H7 (cell line): ENCODE results near the gene FGF8. TPM values are rescaled to one million over a fixed set of nuclear protein-coding genes. Genes with fewer than 3 reads are reported as not detected.
"Not testable (repeated sequence)": the region's sequence is repeated elsewhere in the genome, so short reads cannot be mapped to it uniquely, and the experiment has no call there.

Source experiments
- DNase-seq: peaks from one replicate; pipeline ENCODE4 v3.0.0; 2012
- H3K27me3 ChIP-seq: 2 replicates; pipeline ENCODE4 v1.6.0; 2011; ENCODE audit warnings: mild to moderate bottlenecking, low read length; ENCODE audit not compliant: control insufficient read depth, insufficient read depth
- H3K36me3 ChIP-seq: replicated peaks from 2 replicates; pipeline ENCODE4 v1.5.1; 2011; ENCODE audit warnings: low read length; ENCODE audit not compliant: control insufficient read depth, insufficient read depth
- H3K4me3 ChIP-seq: 2 replicates; pipeline ENCODE4 v1.5.1; 2011; ENCODE audit warnings: low read depth, mild to moderate bottlenecking, control low read depth, low read length, moderate library complexity; ENCODE audit not compliant: insufficient read depth
- total RNA-seq: library from RNA; depleted of rRNA; stranded (reverse); fragments of >200 nt; shearing (Covaris generic); gene quantifications from 2 replicates; pipeline ENCODE4 v1.2.3, GENCODE V29; 2014

Gene FGF8
- total RNA-seq, 1 experiment from 2014 or later: 59.8 TPM

GRCh38 chr10:101789686-101790085, 13.8 kb upstream of the FGF8 start:
- Histone ChIP-seq H3K36me3 (peaks cover 28% of the 10 kb centered on the region), H3K27me3 (no peaks in the 10 kb centered on the region), H3K4me3 (no peak overlapping the region)
- no peak for DNase-seq

DNA sequence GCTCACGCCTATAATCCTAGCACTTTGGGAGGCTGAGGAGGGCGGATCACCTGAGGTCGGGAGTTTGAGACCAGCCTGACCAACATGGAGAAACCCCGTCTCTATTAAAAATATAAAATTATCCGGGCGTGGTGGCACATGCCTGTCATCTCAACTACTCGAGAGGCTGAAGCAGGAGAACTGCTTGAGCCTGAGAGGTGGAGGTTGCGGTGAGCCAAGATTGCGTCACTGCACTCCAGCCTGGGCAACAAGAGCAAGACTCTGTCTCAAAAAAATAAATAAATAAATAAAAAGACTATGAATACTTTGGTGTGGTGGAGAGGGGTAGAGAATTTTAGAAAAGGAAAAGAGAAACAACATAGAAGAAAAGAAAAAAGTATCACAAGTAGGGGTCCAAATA, 13.3 kb upstream of the FGF8 start:
- not testable (repeated sequence) for DNase-seq, H3K4me3 ChIP-seq, H3K27me3 ChIP-seq
- peaks cover 27% of the 10 kb centered on the region for H3K36me3 ChIP-seq

DNA sequence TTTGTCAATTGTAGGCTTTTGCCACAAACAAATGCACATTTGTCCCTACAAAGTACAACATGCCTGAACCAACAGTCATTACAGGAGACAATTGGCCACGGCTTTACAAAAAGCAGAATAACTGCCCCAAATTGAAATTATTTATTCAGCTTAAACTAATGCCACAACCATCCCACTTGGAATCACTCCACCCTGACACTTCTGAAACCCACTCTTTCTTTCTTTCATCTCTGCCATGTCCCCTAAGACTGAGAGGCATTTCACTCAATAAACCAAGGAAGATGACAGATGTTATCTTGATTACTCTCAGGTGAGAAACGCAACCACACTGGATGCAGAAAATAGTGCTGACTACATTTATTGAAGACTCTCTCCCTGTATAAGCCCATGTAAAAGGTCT, 9.9 kb upstream of the FGF8 start:
- Histone ChIP-seq H3K36me3 (peaks cover 12% of the 10 kb centered on the region), H3K27me3 (no peaks in the 10 kb centered on the region), H3K4me3 (no peak overlapping the region)
- no peak for DNase-seq

- peaks cover 12% of the 10 kb centered on the region for H3K36me3 ChIP-seq
- H3K27me3 ChIP-seq: no peaks in the 10 kb centered on the region
- DNase-seq: no peak
- H3K4me3 ChIP-seq: no peak overlapping the region
Observed at GRCh38 chr10:101784558-101784957, 8.6 kb upstream of the FGF8 start.

GRCh38 chr10:101783736-101784118, 7.8 kb upstream of the FGF8 start:
- peak; percentile 65 for DNase-seq
- Histone ChIP-seq H3K4me3 (peak overlapping the region; percentile 71), H3K36me3 (peaks cover 12% of the 10 kb centered on the region)

DNA sequence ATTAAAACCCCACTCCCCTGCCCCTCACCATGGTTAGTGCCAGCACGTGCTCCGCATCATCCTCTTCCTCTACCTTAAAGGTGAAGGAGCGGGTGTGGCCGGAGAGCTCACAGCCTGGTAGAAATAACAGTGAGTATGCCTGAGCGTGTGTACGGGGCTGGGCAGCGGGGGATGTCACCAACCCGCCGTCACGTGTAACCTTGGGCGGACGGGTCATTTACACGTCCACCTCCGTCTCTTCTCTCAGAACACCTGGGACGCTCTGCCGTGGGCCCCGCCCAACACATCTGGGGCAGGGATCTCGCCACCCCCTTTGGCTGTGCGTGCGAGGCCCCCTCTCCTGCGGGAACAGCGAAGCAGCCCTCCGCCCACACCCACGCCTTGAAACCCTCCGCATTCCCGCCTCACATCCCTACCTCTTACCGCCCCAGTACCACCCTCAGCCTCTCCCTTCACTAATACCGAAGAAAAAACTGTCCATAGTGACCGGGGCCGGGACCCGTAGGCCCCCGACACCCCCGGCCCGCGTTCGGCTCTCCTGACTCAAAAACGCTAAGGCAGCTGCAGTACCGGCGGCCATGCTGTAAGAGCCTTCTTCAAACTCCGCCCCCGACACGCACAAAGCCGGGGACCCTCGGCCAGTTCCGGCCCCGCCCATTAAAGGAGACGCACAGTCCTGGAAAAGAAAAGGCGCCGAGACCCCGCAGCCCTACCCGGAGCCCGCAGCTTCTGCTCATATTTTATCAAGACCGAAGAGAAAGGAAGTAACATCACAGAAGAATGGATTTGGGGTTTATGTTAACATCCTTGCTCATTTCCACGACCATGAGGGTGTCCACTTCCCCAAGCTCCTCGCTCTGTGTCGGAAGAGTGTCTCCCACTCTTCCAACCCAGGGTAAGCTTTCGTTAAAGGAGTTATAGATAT, 7.2 kb upstream of the FGF8 start, which contains the start of gene NPM3:
Gene NPM3, minus strand, starts transcription at position 636 of the 925 bp plus-strand sequence. Its CDS starts 56 bp downstream, at position 580.
- peak; percentile 96 for DNase-seq
- peak within 1 kb of the TSS; percentile 71 for H3K4me3 ChIP-seq
- peaks cover 12% of the 10 kb centered on the region for H3K36me3 ChIP-seq
- H3K27me3 ChIP-seq: no peaks in the 10 kb centered on the region

More at GRCh38 chr10:101783736-101784118, 7.8 kb upstream of the FGF8 start:
- no peaks in the 10 kb centered on the region for H3K27me3 ChIP-seq

DNA sequence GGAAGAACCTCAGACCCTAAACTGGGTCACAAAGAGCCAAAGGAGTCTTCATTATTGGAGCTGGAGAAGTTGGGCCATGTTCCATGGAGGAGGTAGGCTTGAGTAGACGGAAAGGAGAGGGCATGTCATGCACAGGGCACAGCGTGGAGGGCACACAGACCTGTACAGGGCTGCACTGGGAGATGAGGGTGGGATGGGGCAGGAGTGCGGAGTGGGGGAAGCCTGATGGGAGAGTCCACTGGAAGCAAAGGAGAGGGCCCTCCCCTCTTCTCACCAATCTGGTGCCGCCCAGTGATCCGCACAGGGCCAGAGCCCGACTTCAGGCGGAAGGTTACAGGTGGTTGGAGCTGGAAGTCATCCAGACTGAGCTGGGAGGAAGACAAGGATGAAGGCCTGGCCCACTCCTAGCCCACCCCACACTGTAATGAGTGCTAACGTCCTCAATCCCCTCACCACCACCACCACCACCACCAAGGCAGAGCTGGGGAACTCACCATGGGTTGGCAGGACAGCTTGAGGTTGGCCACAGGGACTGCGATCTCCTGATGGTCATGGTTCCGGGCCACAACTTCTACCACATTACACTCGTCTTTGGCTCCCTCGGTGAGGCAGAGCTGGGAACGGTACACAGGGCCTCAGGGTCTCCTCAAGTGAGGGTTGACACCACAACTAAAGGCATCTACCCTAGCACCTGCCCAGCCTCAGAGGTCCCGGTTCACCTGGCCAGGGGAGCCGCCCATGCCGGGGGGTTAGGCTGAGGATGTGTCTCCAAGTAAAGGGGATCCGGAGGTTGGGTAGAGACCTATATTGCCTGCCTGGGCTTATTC, 6.3 kb upstream of the FGF8 start:
- Histone ChIP-seq H3K27me3 (peaks cover 7% of the 10 kb centered on the region; the same call in 1 of the 2 replicates), H3K4me3 (peak overlapping the region; percentile 71), H3K36me3 (peaks cover 9% of the 10 kb centered on the region)
- DNase-seq: no peak

GRCh38 chr10:101781655-101781983, 5.7 kb upstream of the FGF8 start:
- Histone ChIP-seq H3K36me3 (peaks cover 7% of the 10 kb centered on the region), H3K4me3 (no peak overlapping the region), H3K27me3 (peaks cover 12% of the 10 kb centered on the region)
- no peak for DNase-seq

DNA sequence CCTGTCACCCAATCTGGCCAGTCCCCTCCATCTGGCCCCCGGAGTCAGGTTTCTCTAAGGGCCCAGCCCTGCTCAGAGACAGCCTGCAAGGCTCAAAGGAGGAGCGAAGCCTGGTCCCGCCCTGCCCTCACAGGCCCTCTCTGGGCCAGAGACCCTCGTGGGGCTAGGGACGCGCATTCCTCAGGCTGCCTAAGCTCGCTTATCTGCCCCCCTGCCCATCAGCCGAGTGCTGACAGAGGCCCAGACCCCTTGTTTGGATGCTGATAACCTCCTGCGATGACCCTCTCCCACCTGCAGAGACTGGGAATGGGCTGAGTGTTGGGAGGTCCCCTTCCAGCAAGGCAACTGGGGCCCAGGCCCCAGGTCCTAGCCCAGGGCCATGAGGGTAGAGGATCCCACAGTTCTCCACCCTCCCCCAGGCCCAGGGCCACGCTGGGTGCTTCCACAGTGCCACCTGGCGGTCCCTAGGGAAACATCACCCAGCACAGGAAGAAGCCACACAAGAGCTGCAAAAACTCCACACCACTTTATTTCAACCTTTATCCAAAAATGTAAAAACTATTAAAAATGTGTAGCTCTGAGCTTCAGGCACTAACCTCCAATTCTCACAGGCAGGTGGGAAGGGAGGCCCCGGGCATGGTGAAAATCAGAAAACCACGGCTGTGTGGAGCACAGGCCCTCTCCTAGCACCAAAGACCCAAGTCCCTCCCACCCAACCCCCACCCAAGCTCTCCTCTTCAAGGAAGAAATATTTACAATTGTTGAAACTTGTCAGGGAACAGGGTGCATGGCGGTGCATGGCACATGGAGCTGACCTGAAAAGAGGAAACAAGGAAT, 5.1 kb upstream of the FGF8 start:
- DNase-seq: peak; percentile 94
- peaks cover 16% of the 10 kb centered on the region for H3K27me3 ChIP-seq
- H3K36me3 ChIP-seq: peaks cover 4% of the 10 kb centered on the region
- no peak overlapping the region for H3K4me3 ChIP-seq

GRCh38 chr10:101780187-101780817, 4.4 kb upstream of the FGF8 start:
- DNase-seq: peak; percentile 65
- Histone ChIP-seq H3K4me3 (peak overlapping the region; percentile 50), H3K36me3 (no peaks in the 10 kb centered on the region; the same call in 1 of the 2 replicates), H3K27me3 (peaks cover 20% of the 10 kb centered on the region)

DNA sequence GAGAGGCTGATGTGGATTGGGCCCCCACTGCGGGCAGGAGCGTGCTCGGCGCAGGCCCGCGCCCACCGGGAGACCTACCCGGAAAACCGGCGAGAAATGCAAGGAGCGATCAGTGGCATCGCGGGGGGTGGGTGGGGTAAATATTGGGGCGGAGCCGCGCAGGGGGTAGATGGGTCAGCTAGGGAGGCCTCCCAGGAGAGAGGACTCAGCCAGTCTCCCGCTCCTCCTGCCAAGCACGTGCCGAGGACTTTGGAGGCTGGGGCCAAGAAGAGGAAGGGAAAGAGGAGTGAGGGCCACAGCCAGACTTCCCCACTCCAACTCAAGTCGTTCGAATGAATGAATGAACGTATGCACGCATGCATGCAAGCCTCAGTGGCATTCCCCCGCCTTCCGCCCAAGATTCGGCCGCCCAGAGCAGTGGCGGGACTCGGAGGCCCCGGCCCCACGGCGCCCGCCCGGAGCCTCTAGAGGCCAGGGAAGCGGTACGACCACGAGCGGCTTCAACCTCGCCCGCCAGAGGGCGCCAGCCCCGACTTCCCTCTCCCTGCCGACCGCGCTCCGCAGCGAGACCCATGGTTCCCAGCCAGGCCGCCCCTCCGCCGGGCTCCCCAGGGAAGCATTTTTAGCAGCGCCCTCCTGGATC, 3.8 kb upstream of the FGF8 start:
- peaks cover 27% of the 10 kb centered on the region for H3K27me3 ChIP-seq
- DNase-seq: peak; percentile 94
- no peaks in the 10 kb centered on the region; the same call in 1 of the 2 replicates for H3K36me3 ChIP-seq
- H3K4me3 ChIP-seq: peak overlapping the region; percentile 50

- Histone ChIP-seq H3K27me3 (peaks cover 34% of the 10 kb centered on the region), H3K36me3 (no peaks in the 10 kb centered on the region; the same call in 1 of the 2 replicates), H3K4me3 (peak overlapping the region; percentile 50)
- peak; percentile 93 for DNase-seq
Observed at GRCh38 chr10:101778781-101779543, 3.0 kb upstream of the FGF8 start.
